ENCODE data around the gene C16orf92. TPM values are rescaled to one million over a fixed set of nuclear protein-coding genes. Genes with fewer than 3 reads are reported as not detected.

Gene C16orf92
- total and polyA plus RNA-seq, 2 of the 13 experiments (the other 11 are each of a cell fraction or from before 2014, with no cell fraction given): not detected

DNA sequence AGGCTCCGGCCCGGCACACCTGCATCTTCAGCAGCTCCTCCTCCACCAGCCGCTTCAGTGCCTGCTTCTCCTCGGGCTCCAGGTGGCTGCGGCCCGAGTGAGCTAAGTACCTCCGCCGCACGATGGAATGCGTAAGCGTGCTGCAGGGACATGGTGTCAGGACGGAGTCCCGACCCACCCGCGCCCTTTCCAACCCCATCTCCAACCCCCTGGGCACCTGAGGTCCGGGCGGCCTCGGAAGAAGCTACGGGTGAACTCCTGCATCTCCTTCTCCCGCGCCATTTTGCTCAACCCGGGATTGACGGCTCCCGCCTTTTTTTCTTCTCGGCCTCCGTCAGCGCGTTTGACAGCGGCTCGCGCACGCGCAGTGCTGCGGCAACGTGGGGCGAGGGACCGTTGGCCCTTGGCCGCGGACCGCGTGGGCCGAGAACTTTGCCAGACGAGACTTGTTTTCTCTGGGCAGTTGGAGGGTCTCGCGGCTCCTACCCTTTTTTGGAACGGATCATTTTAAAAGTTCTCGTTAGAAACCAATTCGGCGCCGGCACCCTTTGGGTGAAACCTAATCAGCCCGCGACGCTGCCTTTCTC, 27.6 kb upstream of the C16orf92 start, which contains the start of gene HIRIP3 (continued):
- TF ChIP-seq IRF1 (CRISPR knock-in tag; IDR thresholded peaks at IDR 0.05; ENCODE audit: low read depth): no peak
- TF ChIP-seq PAX8 (CRISPR knock-in tag; IDR thresholded peaks at IDR 0.05; ENCODE audit: borderline replicate concordance): no peak
- no peak; the same call in 1 of the 2 replicates for TF ChIP-seq CAMTA2 (CRISPR knock-in tag; IDR thresholded peaks at IDR 0.05; ENCODE audit: borderline replicate concordance)
- TF ChIP-seq ZNF260 (CRISPR knock-in tag; IDR thresholded peaks at IDR 0.05; ENCODE audit: borderline replicate concordance, low read depth): no peak
- TF ChIP-seq ZNF652 (CRISPR knock-in tag; IDR thresholded peaks at IDR 0.05; ENCODE audit: borderline replicate concordance, low read depth): no peak
- peak; percentile 53; the same call in 1 of the 2 replicates for TF ChIP-seq SP140L (CRISPR knock-in tag; IDR thresholded peaks at IDR 0.05; ENCODE audit: borderline replicate concordance)
- TF ChIP-seq ARID2 (CRISPR knock-in tag; IDR thresholded peaks at IDR 0.05; ENCODE audit: borderline replicate concordance): no peak
- TF ChIP-seq MEF2D (CRISPR knock-in tag; IDR thresholded peaks at IDR 0.05): no peak
- TF ChIP-seq TEAD3 (CRISPR knock-in tag; optimal IDR thresholded peaks at IDR 0.05; ENCODE audit: borderline replicate concordance): no peak
- TF ChIP-seq ZBTB7A (CRISPR knock-in tag; IDR thresholded peaks at IDR 0.05): 0 out of 2 replicates have a peak, but pooled peaks have one; percentile 25
- TF ChIP-seq CSRNP1 (CRISPR knock-in tag; IDR thresholded peaks at IDR 0.05): peak; percentile 97
- no peak for TF ChIP-seq NFRKB (IDR thresholded peaks at IDR 0.05)
- TF ChIP-seq YEATS4 (CRISPR knock-in tag; IDR thresholded peaks at IDR 0.05; ENCODE audit: borderline replicate concordance): no peak; the same call in 1 of the 2 replicates
- TF ChIP-seq CSRNP2 (CRISPR knock-in tag; conservative IDR thresholded peaks at IDR 0.05; ENCODE audit: low read depth): peak; percentile 32; the same call in 1 of the 2 replicates
- TF ChIP-seq ZKSCAN8 (CRISPR knock-in tag; IDR thresholded peaks at IDR 0.05; ENCODE audit: borderline replicate concordance): no peak
- TF ChIP-seq, protein P1, sequence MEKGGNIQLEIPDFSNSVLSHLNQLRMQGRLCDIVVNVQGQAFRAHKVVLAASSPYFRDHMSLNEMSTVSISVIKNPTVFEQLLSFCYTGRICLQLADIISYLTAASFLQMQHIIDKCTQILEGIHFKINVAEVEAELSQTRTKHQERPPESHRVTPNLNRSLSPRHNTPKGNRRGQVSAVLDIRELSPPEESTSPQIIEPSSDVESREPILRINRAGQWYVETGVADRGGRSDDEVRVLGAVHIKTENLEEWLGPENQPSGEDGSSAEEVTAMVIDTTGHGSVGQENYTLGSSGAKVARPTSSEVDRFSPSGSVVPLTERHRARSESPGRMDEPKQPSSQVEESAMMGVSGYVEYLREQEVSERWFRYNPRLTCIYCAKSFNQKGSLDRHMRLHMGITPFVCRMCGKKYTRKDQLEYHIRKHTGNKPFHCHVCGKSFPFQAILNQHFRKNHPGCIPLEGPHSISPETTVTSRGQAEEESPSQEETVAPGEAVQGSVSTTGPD (CRISPR knock-in tag; IDR thresholded peaks at IDR 0.05): peak; percentile 66; the same call in 1 of the 2 replicates
- TF ChIP-seq BRD4 (CRISPR knock-in tag; IDR thresholded peaks at IDR 0.05): peak; percentile 67; the same call in 1 of the 2 replicates
- no peak for TF ChIP-seq ATM (IDR thresholded peaks at IDR 0.05; ENCODE audit: borderline replicate concordance)
- no peak for TF ChIP-seq PAF1 (CRISPR knock-in tag; IDR thresholded peaks at IDR 0.05)
- no peak; the same call in 1 of the 2 replicates for TF ChIP-seq NRL (CRISPR knock-in tag; IDR thresholded peaks at IDR 0.05; ENCODE audit: borderline replicate concordance)
- no peak for TF ChIP-seq SMC3 (IDR thresholded peaks at IDR 0.05; ENCODE audit: low read length)
- no peak for TF ChIP-seq ETS1 (CRISPR knock-in tag; IDR thresholded peaks at IDR 0.05)
- TF ChIP-seq NCOA5 (CRISPR knock-in tag; IDR thresholded peaks at IDR 0.05): no peak
